HG03064 (cell line): Measurements from ENCODE around the gene TRAF1.
"Not testable (repeated sequence)": the region's sequence is repeated elsewhere in the genome, so short reads cannot be mapped to it uniquely, and the experiment has no call there.

Experiments used
- ATAC-seq: cut with Tn5 transposase; IDR thresholded peaks from one replicate; pipeline ENCODE4 v1.9.1; 2021; ENCODE audit warnings: low read depth; ENCODE audit not compliant: unreplicated experiment

Gene TRAF1, protein sequence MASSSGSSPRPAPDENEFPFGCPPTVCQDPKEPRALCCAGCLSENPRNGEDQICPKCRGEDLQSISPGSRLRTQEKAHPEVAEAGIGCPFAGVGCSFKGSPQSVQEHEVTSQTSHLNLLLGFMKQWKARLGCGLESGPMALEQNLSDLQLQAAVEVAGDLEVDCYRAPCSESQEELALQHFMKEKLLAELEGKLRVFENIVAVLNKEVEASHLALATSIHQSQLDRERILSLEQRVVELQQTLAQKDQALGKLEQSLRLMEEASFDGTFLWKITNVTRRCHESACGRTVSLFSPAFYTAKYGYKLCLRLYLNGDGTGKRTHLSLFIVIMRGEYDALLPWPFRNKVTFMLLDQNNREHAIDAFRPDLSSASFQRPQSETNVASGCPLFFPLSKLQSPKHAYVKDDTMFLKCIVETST

GRCh38 chr9:120926397-120926928 lies at the start of gene TRAF1:
TRAF1 (minus strand) TSS chr9:120926796; CDS start chr9:120926075, 721 bp downstream.
- peak; percentile 12 for ATAC-seq

- no peak for ATAC-seq
Measured at GRCh38 chr9:120974921-120975320, 48.3 kb upstream of the TRAF1 start.

DNA sequence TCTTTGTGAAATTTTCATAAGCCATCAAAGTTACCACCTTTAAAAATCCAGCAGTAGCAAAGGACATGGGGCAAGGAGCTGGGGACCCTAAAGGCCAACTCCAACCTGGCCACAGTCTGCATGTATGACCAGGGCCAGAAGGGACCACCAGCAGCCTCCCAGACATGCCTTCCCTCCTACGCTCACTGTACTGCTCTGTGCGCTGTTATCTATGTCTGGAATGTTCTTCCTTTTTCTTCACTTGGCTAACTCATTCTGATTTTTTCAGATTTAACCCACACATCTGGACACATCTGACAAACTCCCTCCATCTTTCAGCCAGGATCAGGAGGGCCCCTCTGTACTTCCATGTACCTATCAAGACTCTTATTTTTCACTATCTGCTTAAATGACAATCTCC lies 47.6 kb upstream of the TRAF1 start:
- ATAC-seq: no peak

DNA sequence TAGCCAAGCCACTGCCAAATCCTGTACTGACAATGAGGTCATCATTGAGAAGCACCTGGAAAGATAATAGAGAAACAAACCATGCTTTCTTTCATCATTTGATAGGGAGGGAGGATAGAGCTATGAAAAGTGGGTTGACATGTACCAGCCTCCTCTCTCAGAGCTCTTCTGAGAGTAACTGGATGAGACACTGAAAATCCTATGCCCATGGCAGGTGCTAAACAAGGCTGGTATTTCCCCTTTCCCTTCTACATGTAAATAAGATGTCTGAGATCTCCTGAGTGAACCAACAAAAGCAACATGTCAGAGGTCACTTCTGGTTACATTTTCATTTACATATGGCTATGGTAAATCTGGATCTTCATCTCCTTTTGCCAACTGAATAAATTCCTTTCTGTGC lies 45.3 kb upstream of the TRAF1 start:
- no peak for ATAC-seq

DNA sequence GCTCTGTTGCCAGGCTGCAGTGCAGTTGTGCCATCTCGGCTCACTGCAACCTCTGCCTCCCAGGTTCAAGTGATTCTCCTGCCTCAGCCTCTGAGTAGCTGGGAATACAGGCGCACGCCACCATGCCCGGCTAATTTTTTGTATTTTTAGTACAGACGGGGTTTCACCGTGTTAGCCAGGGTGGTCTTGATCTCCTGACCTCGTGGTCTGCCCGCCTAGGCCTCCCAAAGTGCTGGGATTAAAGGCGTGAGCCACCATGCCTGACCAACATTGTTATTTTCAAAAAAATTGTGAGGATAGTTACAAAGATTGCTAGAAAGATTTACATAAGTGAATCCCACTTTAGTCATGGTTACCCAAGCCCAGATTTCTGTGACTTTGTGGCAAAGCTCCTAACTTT lies 44.9 kb upstream of the TRAF1 start:
- not testable (repeated sequence) for ATAC-seq

- ATAC-seq: no peak
Measured at GRCh38 chr9:120970244-120970643, 43.6 kb upstream of the TRAF1 start.

GRCh38 chr9:120966013-120966369 lies 39.4 kb upstream of the TRAF1 start:
- no peak for ATAC-seq

DNA sequence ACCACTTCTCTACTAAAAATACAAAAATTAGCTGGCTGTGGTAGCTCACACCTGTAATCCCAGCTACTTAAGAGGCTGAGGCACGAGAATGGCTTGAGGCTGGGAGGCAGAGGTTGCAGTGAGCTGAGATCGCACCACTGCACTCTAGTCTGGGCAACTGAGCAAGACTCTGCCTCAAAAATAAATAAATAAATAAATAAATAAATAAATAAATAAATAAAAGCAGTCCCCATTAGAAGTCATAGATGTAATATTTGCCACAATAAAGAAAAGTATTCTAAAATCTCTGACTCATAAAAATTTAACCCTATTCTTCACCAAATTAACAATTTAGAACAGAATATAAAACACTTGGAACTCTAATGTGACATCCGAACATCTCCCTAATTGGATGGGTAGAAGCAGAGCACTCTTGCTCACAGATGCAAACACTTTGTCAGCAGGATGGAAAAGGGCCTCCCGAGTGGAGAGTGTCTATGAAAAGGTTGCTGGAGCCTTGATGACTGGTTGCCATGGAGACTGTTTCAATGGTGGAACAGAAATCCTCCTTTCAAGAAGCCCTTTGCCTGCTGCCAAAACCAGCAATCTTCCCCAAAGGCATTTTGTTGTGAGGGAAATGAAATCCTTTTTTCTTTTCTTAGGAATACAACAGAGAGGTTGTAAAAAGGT lies 38.9 kb upstream of the TRAF1 start:
- ATAC-seq: no peak

DNA sequence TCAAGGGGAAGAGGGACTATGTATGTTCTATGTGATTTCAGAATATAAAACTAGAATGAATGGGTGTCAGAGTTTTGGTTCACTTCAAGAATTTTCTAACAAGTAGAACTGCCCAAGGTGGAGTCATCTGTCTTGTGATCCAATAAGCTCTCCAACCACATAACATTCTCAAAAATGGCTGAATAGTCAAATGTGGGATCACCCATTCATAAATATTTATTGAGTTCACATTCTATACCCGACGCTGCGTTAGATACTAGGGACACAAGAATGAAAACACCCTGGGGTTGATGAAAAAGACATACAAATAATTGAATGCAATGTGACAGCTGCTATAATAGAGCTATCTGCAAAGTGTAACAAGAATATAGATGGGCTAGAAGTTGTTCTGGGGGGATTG lies 35.3 kb upstream of the TRAF1 start:
- ATAC-seq: no peak

- ATAC-seq: no peak
Measured at GRCh38 chr9:120960001-120960400, 33.4 kb upstream of the TRAF1 start.

DNA sequence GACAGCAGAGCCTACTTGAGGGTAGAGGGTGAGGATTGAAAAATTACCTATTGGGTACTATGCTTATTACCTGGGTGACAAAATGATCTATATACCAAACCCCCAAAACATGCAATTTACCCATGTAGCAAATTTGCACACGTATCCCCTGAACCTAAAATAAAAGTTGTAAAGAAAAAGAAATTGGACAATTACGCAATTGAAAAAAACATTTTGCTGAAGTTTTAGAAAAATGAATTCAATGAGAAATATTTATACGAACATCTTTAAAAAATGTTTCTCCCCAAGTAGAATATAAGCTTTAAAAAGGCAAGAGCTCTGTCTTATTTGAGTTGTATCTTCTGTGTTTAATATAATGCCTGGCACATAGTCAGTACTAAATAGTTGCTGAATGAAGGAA lies 30.3 kb upstream of the TRAF1 start:
- ATAC-seq: no peak

DNA sequence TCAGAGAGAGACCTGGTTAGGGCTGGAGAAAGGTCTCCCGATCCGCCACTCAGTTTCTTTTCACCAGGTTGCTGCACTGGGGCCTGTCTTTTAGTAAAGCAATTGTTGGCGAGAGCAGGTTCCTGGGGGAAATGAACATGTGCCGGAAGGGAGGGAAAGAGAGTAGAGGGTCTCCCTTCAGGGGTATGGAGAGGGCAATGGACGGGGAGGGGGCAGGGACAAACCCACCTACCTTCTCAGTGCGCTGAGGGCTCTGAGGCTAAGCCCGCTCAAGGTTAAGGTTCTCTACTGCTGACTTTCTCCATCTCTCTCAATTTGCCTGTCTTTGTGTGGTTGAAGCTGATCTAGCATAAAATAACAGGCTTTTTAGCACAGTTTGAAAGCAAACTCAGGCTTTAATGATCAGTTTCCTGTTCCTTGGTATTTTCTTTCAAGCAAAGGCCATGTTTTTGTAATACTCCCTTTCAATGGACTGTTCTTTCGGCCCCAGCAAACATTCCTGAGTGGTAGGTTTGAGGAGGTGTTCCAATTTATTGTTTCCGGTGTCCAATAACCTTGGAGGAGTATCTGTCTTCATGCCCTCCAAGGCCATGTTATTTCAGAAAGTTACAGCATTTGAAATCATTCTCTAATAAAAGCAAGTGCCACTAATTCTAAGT lies 25.5 kb upstream of the TRAF1 start:
- no peak for ATAC-seq

- ATAC-seq: no peak
Measured at GRCh38 chr9:120950421-120951388, 24.1 kb upstream of the TRAF1 start.

- no peak for ATAC-seq
Measured at GRCh38 chr9:120949290-120949689, 22.7 kb upstream of the TRAF1 start.

DNA sequence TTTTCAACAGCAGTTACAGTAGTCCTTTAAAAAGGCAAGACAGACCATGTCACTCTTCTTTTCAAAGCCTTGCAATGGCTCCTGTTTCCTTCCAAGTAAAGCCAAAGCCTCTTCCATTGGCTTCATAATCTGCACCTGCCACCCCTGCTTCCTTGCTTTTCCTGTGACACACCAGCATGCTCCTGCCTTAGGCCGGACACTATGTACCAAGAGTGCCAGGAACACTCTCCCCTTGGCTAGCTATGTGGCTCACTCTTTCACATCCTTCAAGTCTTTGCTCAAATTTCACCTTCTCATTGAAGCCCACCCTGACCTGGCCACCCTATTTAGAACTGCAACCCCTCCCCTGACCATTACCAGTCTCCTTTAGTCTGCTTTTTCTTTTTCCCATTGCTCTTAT lies 22.2 kb upstream of the TRAF1 start:
- ATAC-seq: no peak

DNA sequence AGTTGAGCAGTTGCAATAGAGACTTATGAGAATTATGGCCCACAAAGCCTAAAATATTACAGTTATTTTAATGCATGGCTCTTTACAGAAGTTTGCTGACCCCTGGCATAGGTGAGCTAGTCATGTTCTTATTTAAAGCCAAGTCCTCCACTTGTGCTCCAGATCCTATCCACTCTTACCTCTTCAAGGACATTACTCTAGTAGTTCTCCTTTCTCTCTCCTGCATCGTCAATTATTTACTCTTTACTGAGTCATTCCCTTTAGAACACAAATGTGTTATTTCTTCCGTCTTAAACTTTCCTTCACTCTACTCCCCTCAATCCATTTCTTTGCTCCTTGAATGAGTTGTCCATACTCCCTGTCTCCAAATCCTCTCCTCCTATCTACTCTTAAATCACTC lies 20.6 kb upstream of the TRAF1 start:
- ATAC-seq: no peak

DNA sequence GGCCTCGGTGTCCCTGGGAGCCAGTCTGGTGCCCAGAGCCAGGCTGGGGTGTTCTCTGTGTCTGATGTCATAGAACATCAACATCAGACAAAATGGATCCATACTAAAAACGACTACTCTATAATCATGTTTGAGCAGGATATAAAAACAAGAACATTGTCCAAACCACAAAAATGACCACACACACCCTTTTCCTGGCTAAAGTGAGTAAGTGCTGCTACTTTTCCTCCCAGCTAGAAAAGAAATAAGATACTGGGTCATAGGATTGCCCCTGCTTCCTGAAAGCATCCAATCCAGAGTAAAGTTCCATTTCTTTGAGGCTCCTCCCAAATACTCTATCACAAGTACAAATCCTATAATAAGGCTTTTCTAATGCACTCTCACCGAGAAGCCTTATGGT lies 19.7 kb upstream of the TRAF1 start:
- no peak for ATAC-seq

GRCh38 chr9:120944948-120945347 lies 18.4 kb upstream of the TRAF1 start:
- ATAC-seq: no peak

DNA sequence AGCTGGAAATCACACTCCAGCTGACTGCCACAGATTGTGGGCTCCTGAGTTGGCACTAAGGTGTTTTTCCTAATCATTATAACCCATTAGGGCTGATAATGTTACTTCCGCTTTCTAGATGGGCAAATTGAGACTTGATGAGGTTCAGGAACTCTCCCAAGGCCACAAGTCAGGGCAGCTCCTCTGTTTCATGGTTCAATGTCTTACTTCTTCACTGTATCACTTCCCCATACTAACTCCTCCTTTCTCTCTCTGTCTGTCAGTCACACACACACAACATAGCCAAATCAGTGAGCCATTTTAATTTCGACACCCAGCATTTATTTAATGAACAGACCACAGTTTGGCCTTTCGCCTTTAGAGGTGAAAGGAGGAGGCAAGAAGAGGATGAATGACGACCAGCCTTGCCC lies 17.8 kb upstream of the TRAF1 start:
- peak; percentile 99 for ATAC-seq
